ENCODE measurements around the gene PRDM13. TPM values are rescaled to one million over a fixed set of nuclear protein-coding genes. Genes with fewer than 3 reads are reported as not detected.
A peak's percentile ranks its signal among the peaks of the same experiment; 100 is the strongest.
"Not testable (repeated sequence)": the region's sequence is repeated elsewhere in the genome, so short reads cannot be mapped to it uniquely, and the experiment has no call there.

PRDM13 gene
- total and polyA plus RNA-seq, 2 experiments from 2014 or later = not detected

DNA sequence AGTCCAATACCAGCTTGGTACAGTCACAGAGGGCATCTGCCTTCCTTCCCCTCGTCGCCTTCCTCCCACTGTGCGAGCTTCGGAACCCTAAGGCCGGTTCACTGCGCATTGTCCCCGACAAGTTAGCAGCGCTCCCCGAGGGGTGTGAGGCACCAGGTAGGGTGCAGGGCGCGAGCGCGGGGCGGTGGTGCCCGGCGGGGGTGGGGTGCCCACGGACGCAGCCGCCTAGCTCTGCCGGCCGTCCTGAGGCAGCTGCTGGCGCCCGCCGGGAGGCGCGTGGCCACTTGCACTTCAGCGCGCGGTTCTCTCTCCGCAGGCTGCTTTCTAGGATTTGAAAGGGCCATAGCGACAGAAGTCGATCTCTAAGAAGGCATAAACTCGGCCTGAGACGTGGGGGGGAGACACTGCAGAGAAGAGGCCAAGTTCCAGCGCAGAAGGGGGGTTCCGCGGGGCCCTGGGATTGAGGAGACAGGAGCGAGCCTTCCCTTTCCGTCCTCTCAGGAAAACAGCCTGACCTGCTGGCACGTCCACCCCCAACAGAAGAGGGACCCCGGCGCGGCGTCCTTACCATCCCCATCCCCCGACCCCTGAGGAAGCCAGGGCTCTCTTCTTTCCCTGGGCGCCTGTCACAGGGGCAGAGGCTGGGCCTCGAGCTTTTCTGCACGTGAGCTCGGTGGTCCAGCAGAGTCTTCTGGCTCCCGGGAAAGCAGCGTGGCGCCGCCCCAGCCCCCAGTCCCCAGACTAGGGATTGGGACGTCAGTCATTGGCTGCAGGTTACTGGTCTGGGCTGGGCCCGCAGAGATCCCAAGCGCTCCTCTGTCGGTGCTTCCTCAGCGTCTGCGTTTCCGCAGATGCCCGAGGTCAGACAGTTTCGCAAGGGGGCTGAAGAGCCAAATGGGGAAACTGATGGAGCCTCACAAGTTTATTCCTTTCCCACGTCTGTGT, 15.6 kb upstream of the PRDM13 start:
- TF ChIP-seq EZH2phosphoT487 (IDR thresholded peaks at IDR 0.05; ENCODE audit: insufficient read depth, low read depth) (no peak), EZH2 (IDR thresholded peaks at IDR 0.05; ENCODE audit: insufficient read depth, poor library complexity, severe bottlenecking) (no peak)
- no peaks in the 10 kb centered on the region for H3K9me2 ChIP-seq (ENCODE audit: insufficient read depth)
- H3K79me2 ChIP-seq (ENCODE audit: insufficient read depth) = no peaks in the 10 kb centered on the region
- in situ Hi-C loops (cut with MboI) = no loop called here
- peak overlapping the region; percentile 4 for H3K4me2 ChIP-seq (ENCODE audit: unreplicated experiment)
- no peak overlapping the region for H2AFZ ChIP-seq
- H4K20me1 ChIP-seq (ENCODE audit: insufficient read depth) = no peaks in the 10 kb centered on the region
- no peaks in the 10 kb centered on the region for H3K4me1 ChIP-seq (ENCODE audit: insufficient read depth)
- H3K9ac ChIP-seq = no peak overlapping the region
- no peaks in the 10 kb centered on the region for H3F3A ChIP-seq (ENCODE audit: insufficient read depth)
- no peak overlapping the region for H3K4me3 ChIP-seq
- no peak overlapping the region for H3K27ac ChIP-seq
- peaks cover 88% of the 10 kb centered on the region for H3K27me3 ChIP-seq (replicated peaks; ENCODE audit: insufficient read depth)
- no peaks in the 10 kb centered on the region for H3K9me3 ChIP-seq (ENCODE audit: low read depth)
- 10 to 11% methylated on average over 41 to 63 of the region's 63 CpGs for WGBS, 2 experiments (ENCODE audit: low coverage in 1 of 2, low lambda C conversion rate in 2 of 2, missing lambda C conversion rate in 2 of 2)
- peak; percentile 43 for DNase-seq
- H3K36me3 ChIP-seq (ENCODE audit: low read depth) = no peaks in the 10 kb centered on the region

DNA sequence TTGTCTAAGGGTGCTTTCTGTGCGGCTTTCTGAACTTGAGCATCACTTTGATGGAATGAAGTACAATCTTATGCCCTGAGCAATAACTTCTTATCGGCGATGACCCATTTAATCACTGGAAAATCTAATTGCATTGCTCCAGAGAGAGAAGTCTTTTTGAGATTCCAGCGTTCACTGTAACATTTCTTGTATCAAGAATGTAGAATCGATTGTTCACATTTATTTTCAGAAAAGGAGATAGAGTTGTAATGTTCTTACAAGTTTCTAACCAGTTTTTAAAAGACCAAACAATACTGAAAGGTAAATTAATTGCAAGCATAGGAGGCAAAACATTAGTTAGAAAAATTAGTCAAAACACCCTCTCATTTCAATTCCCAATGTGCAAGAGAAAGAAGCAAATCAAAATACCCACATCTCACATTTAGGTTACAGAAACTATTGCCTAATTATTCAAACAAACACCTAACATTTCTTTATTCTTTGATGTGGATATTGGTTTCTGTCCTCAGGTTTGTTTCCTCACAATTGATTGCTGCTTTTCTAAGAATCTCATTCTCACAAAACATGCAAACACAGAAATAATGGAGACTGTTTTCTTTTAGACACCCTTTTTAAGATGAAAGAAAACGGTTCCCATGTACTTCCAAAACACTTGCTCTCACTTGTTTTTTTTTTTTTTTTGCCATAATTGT, 14.8 kb upstream of the PRDM13 start:
- WGBS, 2 experiments (ENCODE audit: low coverage in 1 of 2, low lambda C conversion rate in 2 of 2, missing lambda C conversion rate in 2 of 2) = 14 to 23% methylated on average over 6 of the region's 6 CpGs
- H3F3A ChIP-seq (ENCODE audit: insufficient read depth) = no peaks in the 10 kb centered on the region
- peaks cover 92% of the 10 kb centered on the region for H3K27me3 ChIP-seq (replicated peaks; ENCODE audit: insufficient read depth)
- TF ChIP-seq EZH2phosphoT487 (IDR thresholded peaks at IDR 0.05; ENCODE audit: insufficient read depth, low read depth) = no peak
- TF ChIP-seq EZH2 (IDR thresholded peaks at IDR 0.05; ENCODE audit: insufficient read depth, poor library complexity, severe bottlenecking) = peak; percentile 95
- H2AFZ ChIP-seq = no peak overlapping the region
- in situ Hi-C loops (cut with MboI) = no loop called here
- no peaks in the 10 kb centered on the region for H3K9me2 ChIP-seq (ENCODE audit: insufficient read depth)
- DNase-seq = no peak
- H3K4me2 ChIP-seq (ENCODE audit: unreplicated experiment) = no peak overlapping the region
- H3K9ac ChIP-seq = no peak overlapping the region
- H4K20me1 ChIP-seq (ENCODE audit: insufficient read depth) = no peaks in the 10 kb centered on the region
- no peaks in the 10 kb centered on the region for H3K79me2 ChIP-seq (ENCODE audit: insufficient read depth)
- H3K27ac ChIP-seq = no peak overlapping the region
- no peaks in the 10 kb centered on the region for H3K36me3 ChIP-seq (ENCODE audit: low read depth)
- H3K9me3 ChIP-seq (ENCODE audit: low read depth) = no peaks in the 10 kb centered on the region
- H3K4me3 ChIP-seq = no peak overlapping the region
- no peaks in the 10 kb centered on the region for H3K4me1 ChIP-seq (ENCODE audit: insufficient read depth)

DNA sequence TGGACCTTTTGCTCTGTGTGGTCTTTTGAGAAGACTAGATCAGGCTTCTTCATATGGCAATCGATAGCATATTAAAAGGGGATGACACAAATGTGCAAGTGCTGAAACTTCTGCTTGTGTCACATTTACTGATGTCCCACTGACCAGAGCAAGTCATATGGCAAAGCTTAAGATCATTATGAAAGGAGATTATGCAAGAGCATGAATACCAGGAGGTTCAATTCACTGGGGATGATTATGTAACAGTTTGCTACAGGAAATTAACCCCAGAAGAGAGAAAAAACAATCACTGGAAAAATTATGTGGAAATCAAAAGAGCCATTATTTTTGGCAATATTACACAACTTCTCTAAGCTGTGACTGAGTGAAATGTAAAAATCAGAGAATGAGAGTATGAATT, 13.7 kb upstream of the PRDM13 start:
- Histone ChIP-seq H3K9me2 (ENCODE audit: insufficient read depth) (no peaks in the 10 kb centered on the region), H3K79me2 (ENCODE audit: insufficient read depth) (no peaks in the 10 kb centered on the region), H3K27ac (no peak overlapping the region), H3K9ac (no peak overlapping the region), H4K20me1 (ENCODE audit: insufficient read depth) (no peaks in the 10 kb centered on the region), H3K9me3 (ENCODE audit: low read depth) (no peaks in the 10 kb centered on the region), H3F3A (ENCODE audit: insufficient read depth) (no peaks in the 10 kb centered on the region), H3K27me3 (replicated peaks; ENCODE audit: insufficient read depth) (peaks cover 98% of the 10 kb centered on the region), H2AFZ (no peak overlapping the region), H3K4me1 (ENCODE audit: insufficient read depth) (no peaks in the 10 kb centered on the region), H3K36me3 (ENCODE audit: low read depth) (no peaks in the 10 kb centered on the region), H3K4me2 (ENCODE audit: unreplicated experiment) (no peak overlapping the region), H3K4me3 (no peak overlapping the region)
- TF ChIP-seq EZH2phosphoT487 (IDR thresholded peaks at IDR 0.05; ENCODE audit: insufficient read depth, low read depth) = no peak
- TF ChIP-seq EZH2 (IDR thresholded peaks at IDR 0.05; ENCODE audit: insufficient read depth, poor library complexity, severe bottlenecking) = no peak
- WGBS, 2 experiments (ENCODE audit: low coverage in 1 of 2, low lambda C conversion rate in 2 of 2, missing lambda C conversion rate in 2 of 2) = 36 to 46% methylated on average over 1 of the region's 1 CpG
- in situ Hi-C loops (cut with MboI) = no loop called here
- peak; percentile 65 for DNase-seq

DNA sequence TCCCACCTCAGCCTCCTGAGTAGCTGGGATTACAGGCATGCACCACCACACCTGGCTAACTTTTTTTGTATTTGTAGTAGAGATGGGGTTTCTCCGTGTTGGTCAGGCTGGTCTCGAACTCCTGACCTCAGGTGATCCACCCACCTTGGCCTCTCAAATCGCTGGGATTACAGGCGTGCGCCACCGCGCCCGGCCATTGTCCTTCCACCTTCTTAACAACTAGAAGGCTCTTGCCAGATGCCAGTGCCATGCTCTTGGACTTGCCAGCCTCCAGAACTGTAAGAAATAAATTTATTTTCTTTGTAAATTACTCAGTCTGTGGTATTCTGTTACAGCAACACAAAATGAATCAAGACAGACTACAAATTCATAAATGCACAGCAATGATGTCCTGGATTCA, 11.9 kb upstream of the PRDM13 start:
- H4K20me1 ChIP-seq (ENCODE audit: insufficient read depth); H3K4me2 ChIP-seq (ENCODE audit: unreplicated experiment); H3K4me1 ChIP-seq (ENCODE audit: insufficient read depth); H3K9me2 ChIP-seq (ENCODE audit: insufficient read depth); H3F3A ChIP-seq (ENCODE audit: insufficient read depth); H3K4me3 ChIP-seq; H3K9ac ChIP-seq; H3K79me2 ChIP-seq (ENCODE audit: insufficient read depth); H2AFZ ChIP-seq; H3K27ac ChIP-seq; in situ Hi-C loops (cut with MboI); H3K36me3 ChIP-seq (ENCODE audit: low read depth); H3K9me3 ChIP-seq (ENCODE audit: low read depth); DNase-seq: not testable (repeated sequence)
- H3K27me3 ChIP-seq (replicated peaks; ENCODE audit: insufficient read depth) = peaks cover 97% of the 10 kb centered on the region
- WGBS, 2 experiments (ENCODE audit: low coverage in 1 of 2, low lambda C conversion rate in 2 of 2, missing lambda C conversion rate in 2 of 2) = 63 to 74% methylated on average over 8 of the region's 8 CpGs

Data from GM23248 (cell line).